HEK293 (cell line): ENCODE data around the gene LRRC37A3.
"Not testable (repeated sequence)": the region's sequence is repeated elsewhere in the genome, so short reads cannot be mapped to it uniquely, and the experiment has no call there.

Source experiments
- CTCF ChIP-seq: fragments of 450-650 bp; formaldehyde crosslinking; IDR thresholded peaks from 2 replicates; pipeline ENCODE4 v1.5.1; 2016; ENCODE audit warnings: missing biosample characterization, missing genetic modification characterization
- REST ChIP-seq: fragments of 450-650 bp; formaldehyde crosslinking; IDR thresholded peaks from 2 replicates; pipeline ENCODE4 v1.5.1; 2016; ENCODE audit warnings: missing biosample characterization, missing genetic modification characterization
- ZBTB17 ChIP-seq: fragments of 450-650 bp; formaldehyde crosslinking; IDR thresholded peaks from 2 replicates; pipeline ENCODE4 v1.5.1; 2016; ENCODE audit warnings: missing biosample characterization, missing genetic modification characterization
- ZBTB49 ChIP-seq: fragments of 450-650 bp; formaldehyde crosslinking; IDR thresholded peaks from 2 replicates; pipeline ENCODE4 v1.5.1; 2016; ENCODE audit warnings: missing biosample characterization, missing genetic modification characterization, low read depth
- ZNF184 ChIP-seq: fragments of 450-650 bp; IDR thresholded peaks from 2 replicates; pipeline ENCODE4 v1.5.1; 2018; ENCODE audit warnings: missing biosample characterization, mild to moderate bottlenecking, missing genetic modification characterization

- not testable (repeated sequence) for TF ChIP-seq CTCF; ZNF184 (tag by site-specific recombination); ZBTB49; ZBTB17; REST (tag by site-specific recombination)
These were observed 100.4 kb downstream of the LRRC37A3 start for GRCh38 chr17:64818904-64819303.
